Loucy (cell line): ENCODE data around the gene FOXP1.

ENCODE experiments used
- H2AFZ ChIP-seq: fragments of 200-600 bp; sonication (generic); 2 replicates; pipeline ENCODE4 v1.6.0; 2016; ENCODE audit warnings: antibody characterized with exemption, mild to moderate bottlenecking, low read length, moderate library complexity
- H3F3A ChIP-seq: fragments of 200-600 bp; 2 replicates; pipeline ENCODE4 v1.6.0; 2016; ENCODE audit warnings: antibody characterized with exemption, low read depth, mild to moderate bottlenecking
- H3K27me3 ChIP-seq: fragments of 200-600 bp; sonication (generic); 2 replicates; pipeline ENCODE4 v1.6.1; 2014; ENCODE audit warnings: low read length, mild to moderate bottlenecking; ENCODE audit not compliant: insufficient read depth, poor library complexity, severe bottlenecking
- H3K36me3 ChIP-seq: fragments of 200-600 bp; sonication (generic); 2 replicates; pipeline ENCODE4 v1.6.1; 2016; ENCODE audit warnings: low read length; ENCODE audit not compliant: insufficient read depth
- H3K4me1 ChIP-seq: fragments of 200-600 bp; sonication (generic); 2 replicates; pipeline ENCODE4 v1.5.1; 2014; ENCODE audit warnings: low read length, mild to moderate bottlenecking; ENCODE audit not compliant: insufficient read depth, poor library complexity, severe bottlenecking
- H3K4me2 ChIP-seq: fragments of 200-600 bp; sonication (generic); 2 replicates; pipeline ENCODE4 v1.6.0; 2014; ENCODE audit warnings: antibody characterized with exemption, low read length, low read depth, mild to moderate bottlenecking; ENCODE audit not compliant: poor library complexity, severe bottlenecking
- H3K4me3 ChIP-seq: fragments of 200-600 bp; sonication (generic); 2 replicates; pipeline ENCODE4 v1.5.1; 2014; ENCODE audit warnings: low read length, mild to moderate bottlenecking, mixed read lengths; ENCODE audit not compliant: poor library complexity, severe bottlenecking
- H3K79me2 ChIP-seq: fragments of 200-600 bp; sonication (generic); 2 replicates; pipeline ENCODE4 v1.6.1; 2014; ENCODE audit warnings: low read length; ENCODE audit not compliant: insufficient read depth
- H3K9ac ChIP-seq: fragments of 200-600 bp; sonication (generic); 2 replicates; pipeline ENCODE4 v1.6.0; 2014; ENCODE audit warnings: mild to moderate bottlenecking, low read depth, low read length, moderate library complexity; ENCODE audit not compliant: poor library complexity, severe bottlenecking
- H3K9me2 ChIP-seq: fragments of 200-600 bp; sonication (generic); replicated peaks from 2 replicates; pipeline ENCODE4 v1.6.1; 2016; ENCODE audit warnings: low read depth, low read length, mixed read lengths
- H3K9me3 ChIP-seq: fragments of 200-600 bp; sonication (generic); 2 replicates; pipeline ENCODE4 v1.6.1; 2014; ENCODE audit warnings: mild to moderate bottlenecking, antibody characterized with exemption, low read length, low read depth; ENCODE audit not compliant: insufficient read depth
- H4K20me1 ChIP-seq: fragments of 200-600 bp; sonication (generic); 2 replicates; pipeline ENCODE4 v1.6.0; 2014; ENCODE audit warnings: antibody characterized with exemption, low read length, mild to moderate bottlenecking; ENCODE audit not compliant: insufficient read depth, poor library complexity, severe bottlenecking
- CTCF ChIP-seq: fragments of 200-600 bp; sonication (generic); conservative IDR thresholded peaks from 2 replicates; pipeline ENCODE4 v1.5.1; 2014; ENCODE audit warnings: mild to moderate bottlenecking, antibody characterized with exemption, low read length
- EZH2phosphoT487 ChIP-seq: fragments of 200-600 bp; IDR thresholded peaks from 2 replicates; pipeline ENCODE4 v1.6.1; 2018; ENCODE audit warnings: antibody characterized with exemption, mild to moderate bottlenecking, moderate library complexity, borderline replicate concordance

FOXP1 gene

GRCh38 chr3:71628522-71628921 is 45.0 kb upstream of the FOXP1 start:
- H3K9ac ChIP-seq, result no peak overlapping the region
- H3K9me2 ChIP-seq, result no peaks in the 10 kb centered on the region
- H3K4me2 ChIP-seq, result no peak overlapping the region
- TF ChIP-seq CTCF, result no peak
- TF ChIP-seq EZH2phosphoT487, result no peak
- H2AFZ ChIP-seq, result no peak overlapping the region
- H3K4me1 ChIP-seq, result no peaks in the 10 kb centered on the region
- no peaks in the 10 kb centered on the region for H3K79me2 ChIP-seq
- no peaks in the 10 kb centered on the region for H3K9me3 ChIP-seq
- no peaks in the 10 kb centered on the region for H3K27me3 ChIP-seq
- no peak overlapping the region for H3K4me3 ChIP-seq
- no peaks in the 10 kb centered on the region for H4K20me1 ChIP-seq
- H3F3A ChIP-seq, result no peaks in the 10 kb centered on the region
- H3K36me3 ChIP-seq, result no peaks in the 10 kb centered on the region

GRCh38 chr3:71625676-71626075 is 42.1 kb upstream of the FOXP1 start:
- H3K9me3 ChIP-seq, result no peaks in the 10 kb centered on the region
- H3K4me2 ChIP-seq, result no peak overlapping the region
- no peaks in the 10 kb centered on the region for H3K36me3 ChIP-seq
- TF ChIP-seq EZH2phosphoT487 (no peak), CTCF (no peak)
- no peaks in the 10 kb centered on the region for H3K4me1 ChIP-seq
- H2AFZ ChIP-seq, result no peak overlapping the region
- H3F3A ChIP-seq, result no peaks in the 10 kb centered on the region
- H3K9ac ChIP-seq, result no peak overlapping the region
- H3K4me3 ChIP-seq, result no peak overlapping the region
- no peaks in the 10 kb centered on the region for H4K20me1 ChIP-seq
- H3K27me3 ChIP-seq, result no peaks in the 10 kb centered on the region
- no peaks in the 10 kb centered on the region for H3K9me2 ChIP-seq
- no peaks in the 10 kb centered on the region for H3K79me2 ChIP-seq

GRCh38 chr3:71621825-71622537 is 38.5 kb upstream of the FOXP1 start:
- Histone ChIP-seq H3K4me1 (no peaks in the 10 kb centered on the region), H2AFZ (no peak overlapping the region), H3K9me2 (no peaks in the 10 kb centered on the region), H3F3A (no peaks in the 10 kb centered on the region), H3K36me3 (no peaks in the 10 kb centered on the region), H3K27me3 (no peaks in the 10 kb centered on the region), H3K4me3 (no peak overlapping the region), H4K20me1 (no peaks in the 10 kb centered on the region), H3K79me2 (no peaks in the 10 kb centered on the region), H3K4me2 (no peak overlapping the region), H3K9me3 (no peaks in the 10 kb centered on the region), H3K9ac (no peak overlapping the region)
- TF ChIP-seq CTCF, result no peak
